ENCODE measurements around the gene ATP5F1B.

ATP5F1B gene

DNA sequence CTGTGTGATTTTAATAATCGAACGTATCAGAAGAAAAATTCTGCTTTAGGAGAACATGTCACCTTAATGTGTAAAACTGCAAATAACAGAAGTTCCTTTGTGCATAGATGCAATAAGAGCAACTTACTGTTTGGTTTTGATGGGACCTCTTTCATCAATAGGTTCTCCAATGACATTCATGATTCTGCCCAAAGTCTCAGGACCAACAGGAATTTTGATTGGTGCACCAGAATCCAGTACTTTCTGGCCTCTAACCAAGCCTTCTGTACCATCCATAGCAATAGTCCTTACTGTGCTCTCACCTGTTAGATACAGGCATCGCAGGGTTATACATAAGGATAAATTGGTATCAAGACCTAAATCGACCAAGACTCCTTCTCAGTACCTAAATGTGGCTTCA is 1.1 kb downstream of the ATP5F1B start:
- peak overlapping the region; percentile 78 for H3K27ac ChIP-seq
- peak overlapping the region; percentile 86 for H3K9ac ChIP-seq
- H3K36me3 ChIP-seq (ENCODE audit: insufficient read depth): peaks cover 41% of the 10 kb centered on the region; the same call in 1 of the 2 replicates
- no peak overlapping the region for H3K4me3 ChIP-seq (IDR thresholded peaks at IDR 0.05; ENCODE audit: insufficient read depth, low read depth, low read length)
- peak overlapping the region; percentile 99 for H3K4me2 ChIP-seq
- peaks cover 29% of the 10 kb centered on the region for H4K20me1 ChIP-seq (ENCODE audit: insufficient read depth)
- H2AFZ ChIP-seq (ENCODE audit: low read depth): no peak overlapping the region
- H3K27me3 ChIP-seq (ENCODE audit: insufficient read depth, low read depth): no peaks in the 10 kb centered on the region
- TF ChIP-seq, protein P1, sequence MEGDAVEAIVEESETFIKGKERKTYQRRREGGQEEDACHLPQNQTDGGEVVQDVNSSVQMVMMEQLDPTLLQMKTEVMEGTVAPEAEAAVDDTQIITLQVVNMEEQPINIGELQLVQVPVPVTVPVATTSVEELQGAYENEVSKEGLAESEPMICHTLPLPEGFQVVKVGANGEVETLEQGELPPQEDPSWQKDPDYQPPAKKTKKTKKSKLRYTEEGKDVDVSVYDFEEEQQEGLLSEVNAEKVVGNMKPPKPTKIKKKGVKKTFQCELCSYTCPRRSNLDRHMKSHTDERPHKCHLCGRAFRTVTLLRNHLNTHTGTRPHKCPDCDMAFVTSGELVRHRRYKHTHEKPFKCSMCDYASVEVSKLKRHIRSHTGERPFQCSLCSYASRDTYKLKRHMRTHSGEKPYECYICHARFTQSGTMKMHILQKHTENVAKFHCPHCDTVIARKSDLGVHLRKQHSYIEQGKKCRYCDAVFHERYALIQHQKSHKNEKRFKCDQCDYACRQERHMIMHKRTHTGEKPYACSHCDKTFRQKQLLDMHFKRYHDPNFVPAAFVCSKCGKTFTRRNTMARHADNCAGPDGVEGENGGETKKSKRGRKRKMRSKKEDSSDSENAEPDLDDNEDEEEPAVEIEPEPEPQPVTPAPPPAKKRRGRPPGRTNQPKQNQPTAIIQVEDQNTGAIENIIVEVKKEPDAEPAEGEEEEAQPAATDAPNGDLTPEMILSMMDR (conservative IDR thresholded peaks at IDR 0.05; ENCODE audit: low read depth, low read length): no peak
- H3K79me2 ChIP-seq (ENCODE audit: insufficient read depth, low read depth): peaks cover 55% of the 10 kb centered on the region
- peaks cover 57% of the 10 kb centered on the region for H3K4me1 ChIP-seq (ENCODE audit: low read depth, poor library complexity, severe bottlenecking)

- Histone ChIP-seq H4K20me1 (ENCODE audit: insufficient read depth) (peaks cover 29% of the 10 kb centered on the region), H3K27me3 (ENCODE audit: insufficient read depth, low read depth) (no peaks in the 10 kb centered on the region), H3K4me2 (no peak overlapping the region), H3K4me1 (ENCODE audit: low read depth, poor library complexity, severe bottlenecking) (peaks cover 77% of the 10 kb centered on the region), H2AFZ (ENCODE audit: low read depth) (no peak overlapping the region), H3K27ac (no peak overlapping the region), H3K79me2 (ENCODE audit: insufficient read depth, low read depth) (peaks cover 60% of the 10 kb centered on the region), H3K36me3 (ENCODE audit: insufficient read depth) (peaks cover 60% of the 10 kb centered on the region; the same call in 1 of the 2 replicates), H3K9ac (no peak overlapping the region), H3K4me3 (IDR thresholded peaks at IDR 0.05; ENCODE audit: insufficient read depth, low read depth, low read length) (no peak overlapping the region)
- TF ChIP-seq, protein P1 (conservative IDR thresholded peaks at IDR 0.05; ENCODE audit: low read depth, low read length): no peak
These were observed 4.6 kb downstream of the ATP5F1B start for GRCh38 chr12:56641219-56641618.

DNA sequence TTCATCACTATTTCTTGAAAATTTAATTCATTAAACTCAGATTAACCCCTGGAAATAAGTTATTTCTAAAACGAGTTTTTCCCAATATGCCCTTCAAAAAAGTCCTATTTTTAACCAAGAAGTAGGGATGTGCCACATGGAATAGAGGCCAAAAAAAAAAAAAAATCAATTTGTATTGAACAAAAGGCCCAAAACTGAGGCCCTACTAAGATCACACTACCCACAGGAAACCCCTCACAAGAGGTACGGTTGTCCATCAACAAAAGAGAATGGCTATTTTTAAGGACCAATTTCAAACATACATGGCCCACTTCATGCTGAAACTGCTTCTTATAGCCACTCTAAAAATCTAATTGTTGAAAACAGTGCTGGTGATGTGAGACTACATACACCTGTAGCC is 8.2 kb downstream of the ATP5F1B start:
- H3K4me1 ChIP-seq (ENCODE audit: low read depth, poor library complexity, severe bottlenecking): peaks cover 72% of the 10 kb centered on the region
- H3K36me3 ChIP-seq (ENCODE audit: insufficient read depth): peaks cover 37% of the 10 kb centered on the region; the same call in 1 of the 2 replicates
- H3K4me2 ChIP-seq: peak overlapping the region; percentile 92

DNA sequence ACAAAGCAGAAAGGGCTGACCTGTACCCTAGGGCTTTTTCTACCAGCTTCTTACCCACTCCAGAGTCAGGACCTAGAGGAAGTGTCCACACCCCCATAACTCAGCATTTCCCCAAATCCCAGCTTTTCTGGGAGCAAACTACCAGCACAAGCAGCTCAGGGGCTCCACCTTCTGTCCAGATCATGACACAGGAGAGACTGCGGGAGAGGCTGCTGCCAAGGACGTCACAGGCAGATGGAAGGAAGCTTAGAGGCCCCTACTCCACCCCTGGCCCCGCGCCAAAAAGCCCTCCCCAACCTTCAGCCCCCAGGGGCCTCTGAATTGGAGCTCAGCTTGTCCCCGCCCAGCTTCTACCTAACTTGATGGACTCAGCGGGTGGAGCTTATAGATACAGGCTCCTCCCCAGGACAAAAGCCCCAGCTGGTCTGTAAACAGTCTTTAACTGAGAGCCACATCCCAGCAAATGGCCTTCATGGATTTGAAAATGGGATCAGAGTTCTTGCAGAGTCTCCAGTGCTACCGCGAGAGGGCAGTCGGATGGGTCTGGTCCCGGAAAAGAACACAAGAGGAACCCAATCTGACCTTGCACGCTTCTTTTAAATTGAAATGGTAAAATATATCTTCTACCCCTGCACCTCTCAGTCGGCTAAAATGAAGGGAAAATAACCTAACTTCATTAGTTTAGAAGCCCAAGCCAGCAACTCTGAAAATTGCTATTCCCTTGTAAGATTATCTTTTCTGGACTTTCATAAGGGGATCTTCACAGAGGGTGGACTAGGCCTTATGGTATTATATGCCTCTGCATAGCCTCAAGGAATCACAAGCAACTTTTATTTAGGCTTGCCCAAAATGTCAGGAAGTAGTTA is 8.9 kb downstream of the ATP5F1B start:
- peak overlapping the region; percentile 92 for H3K4me2 ChIP-seq
- TF ChIP-seq, protein P1 (conservative IDR thresholded peaks at IDR 0.05; ENCODE audit: low read depth, low read length): peak; percentile 100
- peak overlapping the region; percentile 53 for H3K27ac ChIP-seq
- H3K27me3 ChIP-seq (ENCODE audit: insufficient read depth, low read depth): no peaks in the 10 kb centered on the region
- peaks cover 72% of the 10 kb centered on the region for H3K4me1 ChIP-seq (ENCODE audit: low read depth, poor library complexity, severe bottlenecking)
- H3K4me3 ChIP-seq (IDR thresholded peaks at IDR 0.05; ENCODE audit: insufficient read depth, low read depth, low read length): no peak overlapping the region
- H3K36me3 ChIP-seq (ENCODE audit: insufficient read depth): peaks cover 30% of the 10 kb centered on the region; the same call in 1 of the 2 replicates
- H2AFZ ChIP-seq (ENCODE audit: low read depth): peak overlapping the region; percentile 48; the same call in 1 of the 2 replicates
- peak overlapping the region; percentile 59; the same call in 1 of the 2 replicates for H3K9ac ChIP-seq
- H3K79me2 ChIP-seq (ENCODE audit: insufficient read depth, low read depth): peaks cover 60% of the 10 kb centered on the region
- no peaks in the 10 kb centered on the region for H4K20me1 ChIP-seq (ENCODE audit: insufficient read depth)

More for the DNA sequence above, 8.2 kb downstream of the ATP5F1B start:
- TF ChIP-seq, protein P1 (conservative IDR thresholded peaks at IDR 0.05; ENCODE audit: low read depth, low read length): no peak
- Histone ChIP-seq H3K79me2 (ENCODE audit: insufficient read depth, low read depth) (peaks cover 61% of the 10 kb centered on the region), H3K4me3 (IDR thresholded peaks at IDR 0.05; ENCODE audit: insufficient read depth, low read depth, low read length) (no peak overlapping the region), H3K9ac (peak overlapping the region; percentile 2; the same call in 1 of the 2 replicates), H4K20me1 (ENCODE audit: insufficient read depth) (0 out of 2 replicates have a peak, but pooled peaks cover 5% of the 10 kb centered on the region), H2AFZ (ENCODE audit: low read depth) (no peak overlapping the region), H3K27ac (peak overlapping the region; percentile 53; the same call in 1 of the 2 replicates), H3K27me3 (ENCODE audit: insufficient read depth, low read depth) (no peaks in the 10 kb centered on the region)
